ENCODE results near the gene LFNG. TPM values are rescaled to one million over a fixed set of nuclear protein-coding genes. Genes with fewer than 3 reads are reported as not detected.
A peak's percentile ranks its signal among the peaks of the same experiment; 100 is the strongest.

The LFNG gene
- total RNA-seq, 1 experiment from 2014 or later = 21.3 TPM

DNA sequence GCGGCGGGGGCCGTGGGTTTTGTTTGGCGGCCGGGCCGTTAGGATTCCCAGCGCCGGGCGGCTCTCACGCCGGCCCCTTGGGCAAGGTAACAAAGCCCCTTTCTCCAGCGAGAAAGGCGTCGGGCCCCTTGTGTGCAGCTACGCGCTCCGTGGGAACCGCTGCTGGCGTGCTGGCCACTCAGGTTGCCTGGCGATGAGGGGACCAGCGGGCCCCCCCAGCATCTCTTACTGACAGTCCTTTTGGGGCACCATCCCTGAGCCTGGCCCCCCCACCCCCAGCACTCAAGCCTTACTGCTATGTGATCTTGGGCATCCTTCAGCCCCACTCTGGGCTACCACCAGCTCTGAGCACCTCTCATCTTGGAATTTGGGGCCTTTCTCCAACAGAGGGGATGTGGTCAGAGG lies 1.8 kb downstream of the LFNG start:
- H3K4me3 ChIP-seq = no peak overlapping the region
- no peaks in the 10 kb centered on the region for H4K20me1 ChIP-seq (ENCODE audit: insufficient read depth)
- H3K27me3 ChIP-seq (ENCODE audit: insufficient read depth, low read depth) = no peaks in the 10 kb centered on the region
- peaks cover 13% of the 10 kb centered on the region for H3K79me2 ChIP-seq (ENCODE audit: low read depth)
- peaks cover 33% of the 10 kb centered on the region for H3F3A ChIP-seq (ENCODE audit: insufficient read depth, low read depth)
- peak overlapping the region; percentile 77 for H3K4me2 ChIP-seq
- H3K9me2 ChIP-seq (ENCODE audit: insufficient read depth) = no peaks in the 10 kb centered on the region
- BruUV-seq (replicated peaks) = no TSS peak
- POLR2A ChIA-PET (ENCODE audit: unreplicated experiment) = no interaction called here
- peaks cover 64% of the 10 kb centered on the region for H3K4me1 ChIP-seq (replicated peaks; ENCODE audit: insufficient read depth)
- intact Hi-C loops (cut with micrococcal nuclease; ENCODE audit: unreplicated experiment) = loop anchor here (5.0 to 10.0 kb wide), 4 partner anchors 44 to 987 kb away; partner anchors contain the start of genes GRIFIN, MAFK and SNX8
- H2AFZ ChIP-seq = no peak overlapping the region
- DNase-seq = no peak
- H3K36me3 ChIP-seq (ENCODE audit: low read depth) = no peaks in the 10 kb centered on the region
- no peak for TF ChIP-seq EZH2 (IDR thresholded peaks at IDR 0.05; ENCODE audit: low read depth)
- TF ChIP-seq, protein P1, sequence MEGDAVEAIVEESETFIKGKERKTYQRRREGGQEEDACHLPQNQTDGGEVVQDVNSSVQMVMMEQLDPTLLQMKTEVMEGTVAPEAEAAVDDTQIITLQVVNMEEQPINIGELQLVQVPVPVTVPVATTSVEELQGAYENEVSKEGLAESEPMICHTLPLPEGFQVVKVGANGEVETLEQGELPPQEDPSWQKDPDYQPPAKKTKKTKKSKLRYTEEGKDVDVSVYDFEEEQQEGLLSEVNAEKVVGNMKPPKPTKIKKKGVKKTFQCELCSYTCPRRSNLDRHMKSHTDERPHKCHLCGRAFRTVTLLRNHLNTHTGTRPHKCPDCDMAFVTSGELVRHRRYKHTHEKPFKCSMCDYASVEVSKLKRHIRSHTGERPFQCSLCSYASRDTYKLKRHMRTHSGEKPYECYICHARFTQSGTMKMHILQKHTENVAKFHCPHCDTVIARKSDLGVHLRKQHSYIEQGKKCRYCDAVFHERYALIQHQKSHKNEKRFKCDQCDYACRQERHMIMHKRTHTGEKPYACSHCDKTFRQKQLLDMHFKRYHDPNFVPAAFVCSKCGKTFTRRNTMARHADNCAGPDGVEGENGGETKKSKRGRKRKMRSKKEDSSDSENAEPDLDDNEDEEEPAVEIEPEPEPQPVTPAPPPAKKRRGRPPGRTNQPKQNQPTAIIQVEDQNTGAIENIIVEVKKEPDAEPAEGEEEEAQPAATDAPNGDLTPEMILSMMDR (conservative IDR thresholded peaks at IDR 0.05) = no peak
- no peaks in the 10 kb centered on the region for H3K9me3 ChIP-seq (ENCODE audit: insufficient read depth, low read depth)
- H3K27ac ChIP-seq = no peak overlapping the region
- CTCF ChIA-PET = interaction anchor here (0.6 kb wide), 2 partner anchors 88 to 1435 kb away, joined by 5 to 7 read pairs; no protein-coding TSS in a partner anchor

DNA sequence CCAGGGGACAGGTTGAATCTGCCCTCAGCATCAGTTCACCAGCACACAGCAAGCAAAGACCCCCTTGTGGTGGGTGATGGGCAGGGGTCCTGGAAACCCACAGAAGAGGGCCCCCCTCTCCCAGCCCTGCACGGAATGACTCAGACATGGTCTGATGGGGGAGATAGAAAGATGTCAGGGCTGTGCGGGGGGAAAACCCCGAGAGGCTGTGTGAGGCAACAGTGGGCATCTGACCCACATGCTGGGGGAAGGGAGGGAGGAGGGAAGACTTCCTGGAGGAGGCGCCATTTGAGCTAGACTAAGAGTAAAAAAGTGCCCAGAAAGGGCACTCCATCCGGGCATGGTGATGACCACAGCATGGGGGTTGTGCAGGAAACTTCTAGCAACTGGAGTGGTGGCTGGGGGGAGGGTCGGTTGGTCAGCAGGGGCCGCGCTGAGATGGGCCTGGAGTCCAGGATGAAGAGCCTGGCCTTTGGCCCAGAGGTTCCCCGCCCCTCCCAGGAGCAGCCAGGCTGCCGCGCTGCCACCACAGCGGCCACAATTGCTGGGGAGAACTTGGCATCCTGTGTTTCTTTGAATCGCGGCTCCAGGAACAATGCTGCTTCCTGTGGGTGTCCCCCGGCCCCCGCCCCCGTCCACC lies 2.5 kb downstream of the LFNG start:
- Histone ChIP-seq H3K4me1 (replicated peaks; ENCODE audit: insufficient read depth) (peaks cover 71% of the 10 kb centered on the region), H3F3A (ENCODE audit: insufficient read depth, low read depth) (peaks cover 34% of the 10 kb centered on the region), H3K27ac (no peak overlapping the region), H3K27me3 (ENCODE audit: insufficient read depth, low read depth) (no peaks in the 10 kb centered on the region), H3K4me3 (peak overlapping the region; percentile 37; the same call in 1 of the 2 replicates), H3K9me3 (ENCODE audit: insufficient read depth, low read depth) (no peaks in the 10 kb centered on the region), H3K36me3 (ENCODE audit: low read depth) (no peaks in the 10 kb centered on the region), H3K9me2 (ENCODE audit: insufficient read depth) (no peaks in the 10 kb centered on the region), H2AFZ (no peak overlapping the region), H3K4me2 (peak overlapping the region; percentile 77), H4K20me1 (ENCODE audit: insufficient read depth) (no peaks in the 10 kb centered on the region), H3K79me2 (ENCODE audit: low read depth) (peaks cover 13% of the 10 kb centered on the region)
- DNase-seq = peak in 1 of 2 experiments; percentile 57
- ChIA-PET CTCF (interaction anchor here (0.6 kb wide), 2 partner anchors 87 to 1436 kb away, joined by 5 to 7 read pairs; no protein-coding TSS in a partner anchor), POLR2A (ENCODE audit: unreplicated experiment) (no interaction called here)
- intact Hi-C loops (cut with micrococcal nuclease; ENCODE audit: unreplicated experiment) = loop anchor here (1.0 to 10.0 kb wide), 6 partner anchors 8 to 987 kb away; partner anchors contain the start of genes GRIFIN, MAFK, SNX8 and TTYH3
- BruUV-seq (replicated peaks) = no TSS peak
- TF ChIP-seq EZH2 (IDR thresholded peaks at IDR 0.05; ENCODE audit: low read depth) = no peak
- TF ChIP-seq, protein P1 (conservative IDR thresholded peaks at IDR 0.05) = no peak

DNA sequence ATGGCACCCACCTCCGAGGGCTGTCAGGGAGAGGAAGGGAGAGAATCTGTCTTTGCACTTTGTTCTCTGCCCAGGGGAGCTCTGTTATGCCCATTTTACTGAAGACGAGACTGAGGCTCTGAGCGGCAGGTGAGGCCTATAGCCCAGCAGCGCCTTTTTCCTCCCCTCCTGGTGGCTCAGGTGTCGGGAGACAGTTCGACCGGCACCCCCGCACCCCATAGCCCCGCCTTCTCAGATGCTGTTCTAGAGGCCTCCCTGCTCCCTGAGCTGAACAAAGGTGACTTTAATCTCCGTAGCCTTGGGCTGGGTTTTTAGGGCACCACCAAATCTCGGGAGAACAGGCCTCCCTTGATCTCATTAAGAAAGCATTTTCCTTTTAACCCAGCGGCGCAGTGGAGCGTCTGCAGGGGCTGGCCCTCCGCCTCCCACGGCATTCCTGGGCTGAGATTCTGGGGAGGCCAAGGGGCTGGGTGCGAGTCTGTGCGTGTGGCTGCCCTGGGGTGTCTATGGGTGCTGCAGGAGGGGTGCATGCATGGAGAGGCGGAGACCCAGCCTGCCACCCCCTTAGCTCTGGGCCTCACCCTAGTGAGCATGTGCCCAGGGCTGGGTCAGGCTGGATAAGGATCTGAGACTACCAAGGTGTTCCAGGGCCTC lies 3.3 kb downstream of the LFNG start:
- Histone ChIP-seq H3K9me2 (ENCODE audit: insufficient read depth) (no peaks in the 10 kb centered on the region), H3K4me3 (peak overlapping the region; percentile 37; the same call in 1 of the 2 replicates), H3K36me3 (ENCODE audit: low read depth) (no peaks in the 10 kb centered on the region), H3K27me3 (ENCODE audit: insufficient read depth, low read depth) (no peaks in the 10 kb centered on the region), H3K27ac (peak overlapping the region; percentile 75), H3K79me2 (ENCODE audit: low read depth) (peaks cover 13% of the 10 kb centered on the region), H3F3A (ENCODE audit: insufficient read depth, low read depth) (peaks cover 42% of the 10 kb centered on the region), H2AFZ (no peak overlapping the region), H3K9me3 (ENCODE audit: insufficient read depth, low read depth) (no peaks in the 10 kb centered on the region), H3K4me2 (peak overlapping the region; percentile 77), H3K4me1 (replicated peaks; ENCODE audit: insufficient read depth) (peaks cover 76% of the 10 kb centered on the region), H4K20me1 (ENCODE audit: insufficient read depth) (no peaks in the 10 kb centered on the region)
- BruUV-seq (replicated peaks) = no TSS peak
- ChIA-PET CTCF (interaction anchor here (0.5 to 0.6 kb wide), 2 partner anchors 54 to 956 kb away, joined by 7 to 9 read pairs; no protein-coding TSS in a partner anchor), POLR2A (ENCODE audit: unreplicated experiment) (interaction anchor here (0.6 kb wide), 1 partner anchor 989 kb away, joined by 3 read pairs; no protein-coding TSS in a partner anchor)
- intact Hi-C loops (cut with micrococcal nuclease; ENCODE audit: unreplicated experiment) = loop anchor here (1.0 to 10.0 kb wide), 6 partner anchors 7 to 988 kb away; partner anchors contain the start of genes GRIFIN, MAFK, SNX8 and TTYH3
- TF ChIP-seq, protein P1 (conservative IDR thresholded peaks at IDR 0.05) = no peak
- no peak for TF ChIP-seq EZH2 (IDR thresholded peaks at IDR 0.05; ENCODE audit: low read depth)
- peak; percentile 87 to 92 for DNase-seq
